ENCODE data around the gene RAB44.

The RAB44 gene

DNA sequence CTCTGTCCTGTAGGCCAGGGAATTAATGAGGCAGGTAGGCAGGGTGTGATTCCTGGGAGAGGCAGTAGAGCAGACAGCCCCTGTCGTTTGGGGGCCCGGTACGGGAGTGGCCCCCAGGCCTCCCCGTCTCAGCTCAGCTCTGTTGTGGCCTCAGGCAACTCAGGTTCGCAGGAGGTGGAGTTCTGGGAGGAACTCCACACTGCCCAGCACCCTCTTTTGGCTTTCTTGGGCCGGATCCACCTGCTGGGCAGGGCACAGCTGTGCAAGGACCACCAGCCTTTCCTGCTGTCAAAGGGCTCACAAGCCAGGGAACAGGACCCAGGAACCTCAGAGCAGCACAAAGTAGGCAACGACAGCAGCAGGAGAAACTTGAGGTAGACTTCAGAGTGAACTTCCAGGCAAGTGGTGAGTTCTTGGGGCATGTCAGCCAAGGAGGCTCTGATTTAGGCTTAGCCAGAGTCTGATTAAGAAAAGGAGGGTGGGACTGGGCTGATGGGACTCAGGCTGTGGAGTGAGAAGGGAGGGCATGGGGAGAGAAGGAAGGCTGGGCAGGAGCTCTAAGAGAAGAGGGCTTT, 36.9 kb downstream of the RAB44 start:
- no peak for DNase-seq

DNA sequence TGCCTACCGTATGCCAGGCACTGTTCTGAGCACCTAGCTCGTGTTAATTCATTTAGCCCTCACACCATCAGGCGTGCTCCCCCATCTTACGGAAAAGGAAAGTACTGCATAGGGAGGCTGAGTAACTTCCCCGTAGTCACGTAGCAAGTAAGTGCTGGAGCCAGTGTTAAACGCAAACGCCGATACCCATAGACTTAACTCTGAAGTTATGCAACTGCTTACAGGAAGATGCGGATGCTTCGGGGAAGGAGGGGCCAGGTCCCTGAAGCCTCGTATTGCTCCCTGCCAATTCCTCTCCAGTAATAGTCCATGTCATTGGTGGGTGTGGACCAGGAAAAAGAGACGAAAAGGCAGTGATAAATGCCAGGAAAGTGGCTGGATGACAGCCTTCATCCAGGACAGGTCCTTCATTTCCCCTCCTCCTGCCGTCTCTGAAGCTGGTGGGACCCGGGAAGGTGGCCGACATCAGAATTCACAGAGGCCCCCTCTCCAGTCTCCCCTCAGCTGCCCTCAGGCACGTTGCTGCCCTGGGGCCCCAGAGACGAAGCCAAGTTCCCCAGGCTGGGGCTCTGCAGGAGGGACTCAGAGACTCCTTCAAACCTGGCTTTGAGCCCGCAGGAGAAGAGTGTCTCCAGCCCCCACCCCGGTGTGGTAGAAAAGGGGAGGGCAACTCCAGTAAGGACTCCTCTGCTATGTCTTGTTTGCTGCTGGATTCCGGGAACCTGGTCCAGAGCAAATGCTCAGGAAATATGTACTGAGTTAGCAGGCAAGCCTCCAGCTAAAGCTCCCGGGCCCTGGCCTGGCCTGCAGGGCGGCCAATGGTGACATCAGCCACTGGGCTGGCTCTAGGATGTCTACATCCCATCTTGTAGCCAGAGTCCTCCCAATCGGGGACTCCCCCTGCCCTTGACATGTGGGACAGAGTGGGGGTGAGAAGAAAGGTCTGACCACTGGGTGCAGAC, 37.8 kb downstream of the RAB44 start:
- peak; percentile 41 for DNase-seq

DNA sequence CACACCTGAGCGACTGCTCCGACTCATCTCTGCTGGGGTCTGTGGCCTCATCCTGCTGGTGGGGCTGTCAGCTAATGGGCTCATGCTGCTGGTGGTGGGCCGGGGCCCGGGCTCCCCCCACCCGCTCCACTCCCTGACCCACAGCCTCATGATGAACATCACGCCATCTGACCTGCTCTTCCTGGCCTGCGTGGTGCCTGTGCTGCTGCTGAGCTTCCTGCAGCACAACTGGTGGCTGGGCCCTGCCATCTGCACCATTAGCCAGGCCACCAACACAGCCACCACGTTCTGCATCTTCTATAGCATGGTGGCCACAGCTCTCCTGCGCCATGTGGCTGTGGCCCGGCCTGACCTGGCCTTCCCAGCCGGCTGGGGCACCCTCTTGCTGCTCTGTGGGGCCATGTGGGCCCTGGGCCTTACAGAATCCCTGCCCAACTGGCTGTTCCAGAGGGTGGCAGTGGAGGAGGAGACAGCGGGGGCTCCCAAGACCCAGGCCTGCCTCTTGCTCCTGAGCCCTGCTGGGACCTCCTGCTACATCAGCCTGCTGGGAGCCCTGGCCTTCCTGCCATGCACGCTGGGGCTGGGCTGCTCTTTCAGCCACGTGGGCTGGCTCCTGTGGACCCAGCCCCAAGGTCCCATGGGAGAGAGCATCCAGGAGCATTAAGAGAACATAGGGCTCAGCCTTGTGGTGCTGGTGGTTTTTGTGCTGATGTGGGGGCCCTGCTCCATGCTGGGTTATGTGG, 39.6 kb downstream of the RAB44 start:
- DNase-seq = no peak

DNA sequence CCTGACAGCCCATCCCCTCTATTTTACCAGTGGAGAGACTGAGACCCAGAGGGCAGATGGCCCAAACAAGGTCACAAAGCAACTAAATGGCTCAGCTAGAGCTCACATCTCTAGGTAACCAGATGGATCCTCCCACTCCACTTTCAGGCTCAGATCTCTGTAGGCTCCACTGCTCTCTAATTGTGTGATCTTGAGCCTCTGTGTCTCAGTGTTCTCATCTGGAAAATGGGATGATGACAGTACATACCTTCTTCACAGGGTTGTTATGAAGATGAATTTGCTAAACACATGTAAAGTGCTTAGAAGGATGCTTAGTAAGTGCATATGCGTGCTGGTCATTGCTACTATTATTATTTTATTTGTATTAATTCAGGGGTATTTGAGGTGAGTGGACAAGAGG, 40.5 kb downstream of the RAB44 start:
- DNase-seq = no peak

DNA sequence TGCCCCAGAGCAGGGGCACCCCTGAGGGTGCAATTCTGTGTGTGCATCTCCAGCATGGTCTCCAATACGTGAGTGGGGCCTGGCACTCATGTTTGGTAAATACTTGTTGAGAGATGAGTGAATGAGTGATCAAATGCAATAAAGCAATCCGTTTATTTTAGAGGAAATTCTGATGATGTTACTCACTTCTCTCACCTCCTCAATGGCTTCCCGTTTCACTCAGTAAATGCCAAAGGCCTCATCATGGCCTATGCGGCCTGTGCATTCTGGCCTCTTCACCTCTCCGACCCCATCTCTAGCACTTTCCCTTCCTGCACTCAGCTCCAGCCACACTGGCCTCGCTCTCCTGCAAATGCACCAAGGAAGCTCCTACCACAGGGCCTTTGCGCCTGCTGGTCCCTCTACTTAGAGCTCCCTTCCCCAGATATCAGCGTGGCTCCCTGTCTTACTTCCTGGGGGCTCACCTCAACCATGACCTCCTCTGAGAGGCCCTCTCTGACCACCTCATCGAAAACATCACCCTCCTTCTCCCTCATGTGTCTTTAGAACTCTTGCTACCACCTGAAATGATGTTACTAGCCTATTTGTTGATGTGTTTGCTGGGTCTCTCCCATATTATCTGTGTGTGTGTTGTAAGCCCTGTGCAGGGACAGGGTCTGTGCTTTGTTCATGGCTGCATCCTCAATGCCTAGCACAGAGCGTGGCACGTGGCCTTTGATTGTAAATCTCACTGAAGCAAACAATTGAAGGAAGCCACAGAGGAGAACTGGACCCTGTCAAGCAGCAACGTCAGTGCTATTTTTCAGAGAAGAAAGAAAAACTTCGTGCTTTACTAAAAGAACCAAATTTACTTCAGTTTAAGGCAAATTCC, 42.6 kb downstream of the RAB44 start:
- DNase-seq = no peak

DNA sequence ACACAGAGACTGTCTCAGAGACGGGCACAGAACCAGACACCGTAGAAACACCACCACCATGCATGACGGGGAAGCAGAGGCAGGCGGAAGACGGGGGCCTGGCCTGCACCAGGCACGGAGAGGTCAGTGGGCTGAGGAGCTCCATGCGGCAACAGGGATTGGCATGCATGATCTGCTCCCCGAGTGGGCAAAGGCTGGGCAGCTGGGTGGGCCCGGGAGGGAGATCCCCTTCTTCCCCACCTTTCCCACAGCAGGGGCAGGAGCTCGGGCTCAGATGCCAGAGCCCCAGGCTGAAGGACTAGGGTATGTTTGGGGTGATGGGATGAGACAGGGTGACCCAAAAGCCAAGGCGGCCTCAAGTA, 43.2 kb downstream of the RAB44 start:
- DNase-seq = no peak

DNA sequence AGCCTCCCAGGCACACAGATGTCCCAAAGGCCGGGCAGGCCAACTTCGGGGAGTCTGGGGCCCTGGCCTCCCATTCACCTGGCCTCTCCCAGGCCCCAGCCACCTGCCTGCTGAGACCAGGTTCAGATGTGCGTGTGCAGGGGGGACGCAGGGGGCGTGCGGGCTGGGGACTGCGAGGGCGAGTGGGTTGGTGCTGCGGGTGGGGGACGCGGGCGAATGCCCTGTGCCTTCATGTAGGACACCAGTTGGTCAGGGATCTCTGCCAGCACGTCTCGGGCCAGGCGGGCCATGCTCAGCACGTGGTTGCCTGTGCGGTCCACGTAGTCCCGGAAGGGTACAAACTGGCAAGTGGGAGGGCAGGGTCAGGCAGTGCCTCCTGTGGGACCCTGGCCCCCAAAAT, 44.5 kb downstream of the RAB44 start:
- DNase-seq = no peak

DNA sequence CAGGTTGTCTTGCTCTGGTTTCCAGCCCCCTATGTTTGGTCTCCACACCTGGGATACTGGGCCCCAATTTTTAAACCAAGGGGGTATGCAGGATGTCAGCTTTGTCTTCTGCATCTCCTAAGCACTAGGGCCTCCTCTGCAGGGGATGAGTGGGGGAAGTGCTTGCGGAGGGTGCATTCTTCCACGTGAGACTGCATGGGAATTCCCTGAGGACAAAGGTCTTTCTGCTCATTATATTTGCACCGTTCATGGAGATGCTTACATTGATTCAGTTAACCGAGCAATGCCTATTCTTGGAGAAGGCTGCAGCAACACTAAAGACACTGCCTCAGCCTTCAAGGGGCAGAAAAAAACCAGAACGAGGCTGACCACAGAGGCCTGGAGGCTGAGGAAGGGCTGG, 45.4 kb downstream of the RAB44 start:
- DNase-seq = no peak

DNA sequence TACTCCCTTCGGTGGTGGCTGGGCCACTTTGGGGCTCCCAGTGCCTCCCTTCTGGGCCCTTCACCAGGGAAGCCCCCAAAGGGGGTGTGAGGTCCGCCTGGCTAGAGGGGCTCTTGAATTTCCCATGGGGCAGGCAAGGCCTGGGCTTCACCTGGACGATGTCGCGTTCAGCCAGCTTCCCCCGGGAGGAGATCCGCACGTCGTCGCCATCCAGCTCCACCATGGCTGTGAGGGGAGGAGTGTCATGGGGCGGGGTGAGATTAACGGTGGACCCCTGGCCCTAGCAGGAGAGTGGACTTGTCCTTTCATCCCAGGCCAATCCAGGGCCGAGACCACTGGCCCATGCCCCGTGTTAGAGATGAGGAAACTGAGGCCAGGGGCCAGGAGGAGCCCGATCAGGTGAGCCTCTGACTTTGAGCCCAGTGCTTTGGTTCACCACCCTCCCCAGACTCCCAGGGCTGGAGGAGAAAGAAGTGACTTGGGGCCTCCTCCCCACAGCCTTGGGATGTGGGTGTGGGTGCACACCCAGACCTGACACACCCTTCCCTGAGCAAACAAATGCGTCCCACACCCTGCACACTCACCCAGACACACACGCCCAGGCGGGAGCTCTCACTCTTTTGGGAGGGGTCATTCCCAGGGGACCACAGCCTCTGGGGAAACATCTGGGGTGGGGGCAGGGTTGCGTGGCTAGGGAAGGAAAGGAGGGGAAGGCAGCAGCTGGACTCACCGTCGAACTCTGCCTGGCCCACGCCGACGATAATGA, 46.1 kb downstream of the RAB44 start:
- no peak for DNase-seq

DNA sequence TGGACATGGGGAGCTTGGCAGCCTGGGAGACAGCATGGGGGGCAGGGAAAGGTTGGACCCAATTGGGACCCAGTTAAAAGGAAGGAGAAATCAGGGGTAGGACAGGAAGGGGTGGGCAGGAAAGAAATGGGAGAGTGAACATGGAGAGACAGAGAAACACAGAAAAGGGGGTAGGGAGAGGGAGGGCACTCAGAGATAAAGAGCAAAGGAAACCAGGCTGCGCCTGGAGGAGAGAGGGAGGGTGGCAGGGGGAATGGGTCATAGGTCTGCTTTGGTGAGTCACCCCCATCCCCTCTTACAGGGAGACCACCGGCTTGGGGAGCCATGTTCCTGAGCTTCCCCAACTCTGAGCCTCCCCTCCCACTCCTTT, 46.7 kb downstream of the RAB44 start:
- no peak for DNase-seq

DNA sequence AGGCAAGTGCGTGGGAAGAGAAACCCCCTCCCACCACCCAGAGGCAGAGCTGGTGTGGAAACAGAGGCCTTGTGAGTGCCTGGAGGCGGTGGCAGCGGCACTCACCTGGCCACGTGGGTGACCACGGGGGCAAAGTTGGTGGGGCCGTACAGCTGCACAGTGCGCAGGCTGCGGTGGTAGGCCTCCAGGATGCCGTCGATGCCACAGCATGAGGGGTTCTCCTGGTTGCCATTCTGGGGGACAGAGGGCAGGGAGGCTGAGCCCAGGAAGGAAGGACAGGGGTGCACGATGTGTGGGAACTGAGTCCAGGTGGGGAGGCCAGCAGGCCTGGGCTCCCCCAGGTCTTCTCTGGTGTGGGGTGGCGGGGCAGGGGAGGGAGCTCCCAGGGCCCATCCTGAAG, 47.7 kb downstream of the RAB44 start:
- no peak for DNase-seq

DNA sequence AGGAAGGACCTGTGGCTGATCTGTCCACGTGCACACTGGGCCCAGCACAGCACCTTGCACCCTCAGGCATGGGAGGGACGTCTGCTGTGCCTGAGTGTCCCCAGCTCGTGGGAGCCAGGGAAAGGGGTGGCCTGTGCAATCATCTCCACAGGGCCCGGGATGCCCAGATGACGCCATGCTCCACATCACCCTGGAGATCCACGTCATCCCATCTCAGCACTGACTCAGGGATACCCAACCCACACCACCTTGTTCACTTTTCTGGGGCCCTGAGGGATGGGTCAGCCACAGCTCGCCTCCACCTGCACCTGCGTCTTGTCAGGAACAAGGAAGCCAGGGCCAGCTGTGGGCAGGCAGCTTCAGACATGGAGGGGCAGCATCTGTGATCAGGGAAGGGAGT, 48.2 kb downstream of the RAB44 start:
- DNase-seq = no peak

DNA sequence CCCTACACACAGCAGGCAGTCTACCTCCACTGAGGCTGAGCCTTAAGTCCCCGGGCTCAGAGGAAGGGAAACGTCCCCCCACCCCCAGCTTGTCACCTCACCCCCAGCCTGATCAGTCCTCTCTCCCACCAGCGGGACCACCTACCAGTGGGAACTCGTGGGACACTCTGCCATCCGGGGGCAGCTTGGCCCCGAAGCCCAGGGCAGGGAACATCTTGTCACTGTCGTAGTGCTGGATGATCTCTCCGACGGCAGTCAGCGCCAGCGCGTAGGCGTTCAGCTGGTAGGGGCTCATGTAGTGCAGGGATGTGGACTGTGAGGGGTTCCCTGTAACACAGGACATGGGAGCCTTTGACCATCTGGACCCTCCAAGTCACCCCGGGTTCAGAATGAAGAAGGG, 48.6 kb downstream of the RAB44 start:
- DNase-seq = no peak

DNA sequence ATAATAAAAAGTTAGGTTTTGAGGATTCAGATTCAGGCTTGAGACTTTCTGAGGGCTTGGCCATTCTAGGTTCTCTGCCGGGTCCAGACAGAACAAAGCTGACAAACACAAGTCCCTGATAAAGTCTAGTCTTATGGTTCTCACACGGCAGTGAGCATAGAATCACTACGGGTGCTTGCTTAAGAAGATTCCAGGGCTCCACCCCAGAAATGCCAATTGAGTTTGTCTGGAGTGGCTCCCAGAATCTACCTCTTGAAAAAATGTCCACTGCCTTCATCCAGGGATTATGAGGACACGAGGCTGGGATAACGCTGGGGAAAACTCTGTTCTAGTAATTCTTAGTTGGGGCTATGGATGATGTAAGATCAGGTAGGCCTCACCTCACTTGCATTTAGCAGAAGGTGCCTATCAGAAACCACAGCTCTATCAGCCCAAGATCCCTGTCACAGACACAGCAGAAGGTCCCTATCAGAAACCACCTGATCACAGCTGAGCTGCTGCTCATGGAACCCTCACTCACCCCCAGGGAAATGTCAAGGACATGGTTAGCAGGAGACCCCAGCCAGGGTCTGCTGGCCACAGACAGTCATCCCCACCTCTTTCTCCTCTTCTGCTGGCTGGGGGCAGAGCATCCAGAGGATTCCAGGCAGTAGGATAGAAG, 52.3 kb downstream of the RAB44 start:
- DNase-seq = no peak

DNA sequence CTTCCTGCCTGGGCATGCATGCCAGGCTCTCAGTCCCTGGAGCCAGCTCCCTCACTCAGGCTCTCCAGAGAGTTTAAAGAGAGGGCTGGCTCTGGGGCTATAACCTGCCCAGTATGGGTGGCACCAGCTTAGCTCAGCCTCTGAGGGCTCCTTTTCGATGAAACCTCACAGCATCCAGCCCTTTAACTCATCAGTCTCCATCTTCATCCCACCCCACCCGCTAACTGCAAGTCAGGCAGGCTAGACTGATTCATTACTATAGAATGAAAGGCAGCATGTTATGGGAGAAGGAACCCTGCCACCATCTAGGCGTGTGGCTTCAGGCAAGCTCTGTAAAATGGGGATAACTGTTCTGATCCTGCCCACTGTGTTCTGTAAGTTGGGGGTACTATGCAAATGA, 53.5 kb downstream of the RAB44 start:
- DNase-seq = no peak

DNA sequence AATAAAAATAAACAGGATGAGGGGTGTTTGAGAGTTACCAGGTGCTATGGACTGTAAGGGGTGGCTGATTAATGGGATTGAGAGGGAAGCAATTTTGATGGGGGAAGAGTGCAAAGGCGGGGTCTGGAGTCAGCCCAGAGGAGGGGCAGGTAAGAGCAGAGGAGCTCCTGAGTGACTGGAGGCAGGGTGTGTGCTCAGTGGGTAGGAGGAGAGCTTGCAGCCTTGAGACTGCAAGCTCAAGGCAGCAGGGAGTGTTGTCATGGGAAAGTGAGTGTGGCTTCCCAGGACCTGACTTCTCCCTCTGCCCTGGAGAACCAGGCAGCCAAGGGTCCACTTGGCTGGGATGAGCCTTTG, 54.2 kb downstream of the RAB44 start:
- DNase-seq = no peak

DNA sequence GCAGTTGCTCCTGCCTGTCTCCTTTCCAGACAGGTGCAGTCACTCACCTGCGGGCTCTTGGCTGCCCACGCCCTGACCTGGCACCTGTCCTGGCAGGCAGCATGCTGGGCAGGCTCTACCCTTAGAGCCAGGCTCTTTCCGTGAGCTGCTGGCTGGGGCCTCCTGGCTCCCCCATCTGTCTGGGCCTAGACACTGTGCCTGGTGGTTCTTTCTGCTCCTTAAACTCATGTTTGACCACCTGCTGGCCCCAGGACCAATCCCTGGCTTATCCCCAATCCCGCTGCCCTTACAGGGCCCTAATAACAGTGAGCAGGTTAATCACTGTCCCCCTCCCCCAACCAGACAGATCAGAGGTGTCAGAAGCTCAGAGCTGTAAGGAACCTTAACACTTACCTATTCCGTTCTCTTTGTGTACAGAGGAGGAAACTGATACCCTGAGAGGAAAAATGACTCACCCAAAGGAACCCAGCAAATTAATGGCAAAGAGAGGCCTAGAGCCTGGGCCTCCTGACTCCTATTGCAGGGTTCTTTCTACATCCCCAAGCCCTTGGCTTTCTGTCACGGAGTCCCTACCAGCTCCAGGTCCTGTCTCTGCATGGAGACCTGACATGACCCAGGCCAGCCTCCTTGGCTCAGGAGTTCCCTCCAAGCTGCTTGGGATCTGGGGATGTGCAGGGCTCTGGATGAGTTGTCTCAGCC, 54.7 kb downstream of the RAB44 start:
- DNase-seq = peak; percentile 60

DNA sequence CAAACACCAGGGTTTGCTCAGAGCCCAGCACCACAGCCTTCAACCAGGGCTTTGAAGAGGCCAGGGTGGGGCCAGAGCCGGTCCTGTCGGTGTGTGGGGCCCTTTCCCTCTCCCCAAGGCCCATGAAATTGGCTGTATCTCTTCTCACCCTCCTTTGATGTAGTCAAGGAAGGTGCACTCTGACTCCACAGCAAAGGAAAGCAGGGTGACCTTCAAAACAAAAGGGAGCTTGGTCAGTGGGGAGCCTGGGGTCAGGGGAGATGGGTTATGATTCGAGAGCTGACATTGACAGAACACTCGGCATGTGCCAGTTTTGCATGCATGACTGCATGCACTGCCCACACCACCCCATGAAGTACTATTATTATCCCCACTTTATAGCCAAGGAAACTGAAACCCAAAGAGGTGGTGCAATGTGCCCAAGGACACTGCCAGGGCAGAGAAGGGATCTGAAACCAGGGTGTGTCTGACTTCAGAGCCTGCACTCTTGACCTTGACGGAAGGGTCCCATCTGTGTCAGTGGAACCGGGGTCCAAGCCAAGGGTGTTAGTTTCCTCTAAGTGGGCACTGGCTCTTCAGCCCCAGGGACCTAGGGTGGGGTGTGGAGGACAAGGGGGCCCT, 55.4 kb downstream of the RAB44 start:
- DNase-seq = peak; percentile 22

DNA sequence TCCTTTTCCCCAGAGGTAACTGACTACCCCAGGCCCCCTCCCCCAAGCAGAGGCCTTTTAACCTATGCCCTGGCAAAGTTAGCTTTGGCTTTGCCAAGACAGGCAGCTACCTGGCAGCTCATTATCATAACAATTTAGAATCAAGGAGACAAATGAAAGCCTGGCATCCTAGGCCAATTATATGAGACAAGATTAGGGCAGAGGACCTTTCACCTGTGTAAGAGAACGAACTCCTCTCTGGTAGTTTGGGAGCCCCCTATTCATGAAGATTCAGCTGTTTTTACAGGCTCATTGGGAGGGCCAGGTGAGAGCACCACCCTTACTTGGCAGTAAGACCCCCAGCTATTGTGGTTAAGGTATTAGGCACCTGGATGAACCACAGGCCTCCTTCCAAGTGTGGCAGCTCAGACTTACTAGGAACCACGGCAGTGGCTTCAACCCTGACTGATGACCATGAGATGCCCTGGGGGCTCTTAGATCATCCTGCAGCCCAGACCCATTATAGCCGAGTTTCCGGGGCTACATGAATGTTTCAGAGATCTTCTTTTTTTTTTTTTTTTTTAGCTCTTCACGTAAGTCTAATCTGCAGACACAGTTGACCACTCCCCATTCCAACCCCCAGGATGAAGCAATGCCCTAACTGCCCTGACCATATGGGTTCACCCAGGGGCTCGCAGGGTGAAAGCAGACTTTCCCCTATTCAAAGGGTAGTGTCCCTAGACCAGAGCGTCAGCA, 56.2 kb downstream of the RAB44 start:
- DNase-seq = no peak
